Measurements from ENCODE around the gene CBLC.

DNA sequence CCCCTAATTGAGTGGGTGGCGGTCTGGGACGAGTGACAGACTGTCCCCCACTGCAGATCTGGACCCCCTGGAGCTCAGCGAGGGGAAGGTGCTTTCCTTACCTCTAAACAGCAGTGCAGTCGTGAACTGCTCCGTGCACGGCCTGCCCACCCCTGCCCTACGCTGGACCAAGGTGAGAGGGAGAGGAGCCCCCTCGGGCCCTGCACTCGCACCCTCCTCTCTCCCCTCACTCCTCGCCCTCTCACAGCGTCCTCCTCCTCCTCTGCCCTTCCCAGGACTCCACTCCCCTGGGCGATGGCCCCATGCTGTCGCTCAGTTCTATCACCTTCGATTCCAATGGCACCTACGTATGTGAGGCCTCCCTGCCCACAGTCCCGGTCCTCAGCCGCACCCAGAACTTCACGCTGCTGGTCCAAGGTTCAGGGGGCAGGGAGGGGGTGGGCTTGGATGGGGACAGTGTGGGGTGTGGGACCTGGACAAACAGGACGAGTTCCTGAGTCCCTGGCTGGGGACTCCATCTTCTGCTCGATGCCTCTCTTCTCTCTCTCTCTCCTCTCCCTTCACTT, 40.9 kb downstream of the CBLC start:
- TF ChIP-seq CTCF (conservative IDR thresholded peaks at IDR 0.05), result no peak
- TF ChIP-seq EZH2 (IDR thresholded peaks at IDR 0.05; ENCODE audit: low read depth), result no peak

Measured in PC-9 (cell line).